ENCODE measurements around the gene NFKB1.

Gene NFKB1

GRCh38 chr4:102530986-102531385, 29.8 kb downstream of the NFKB1 start:
- no peak for DNase-seq (ENCODE audit: low read depth)

GRCh38 chr4:102531462-102531861, 30.3 kb downstream of the NFKB1 start:
- peak; percentile 47 for DNase-seq (ENCODE audit: low read depth)

GRCh38 chr4:102533348-102533747, 32.2 kb downstream of the NFKB1 start:
- DNase-seq (ENCODE audit: low read depth): no peak

- no peak for DNase-seq (ENCODE audit: low read depth)
Measured at GRCh38 chr4:102533904-102534303, 32.7 kb downstream of the NFKB1 start.

GRCh38 chr4:102534845-102535244, 33.7 kb downstream of the NFKB1 start:
- no peak for DNase-seq (ENCODE audit: low read depth)

GRCh38 chr4:102535398-102536082, 34.4 kb downstream of the NFKB1 start:
- DNase-seq (ENCODE audit: low read depth): peak; percentile 84

- DNase-seq (ENCODE audit: low read depth): no peak
Measured at GRCh38 chr4:102536768-102537167, 35.6 kb downstream of the NFKB1 start.

GRCh38 chr4:102537269-102537668, 36.1 kb downstream of the NFKB1 start:
- peak; percentile 77 for DNase-seq (ENCODE audit: low read depth)

- DNase-seq (ENCODE audit: low read depth): no peak
Measured at GRCh38 chr4:102541697-102542096, 40.5 kb downstream of the NFKB1 start.

- no peak for DNase-seq (ENCODE audit: low read depth)
Measured at GRCh38 chr4:102543030-102543928, 42.1 kb downstream of the NFKB1 start.

GRCh38 chr4:102546635-102547034, 45.5 kb downstream of the NFKB1 start:
- DNase-seq (ENCODE audit: low read depth): no peak

- DNase-seq (ENCODE audit: low read depth): no peak
Measured at GRCh38 chr4:102547973-102548372, 46.8 kb downstream of the NFKB1 start.

- no peak for DNase-seq (ENCODE audit: low read depth)
Measured at GRCh38 chr4:102551958-102552565, 50.9 kb downstream of the NFKB1 start.

- DNase-seq (ENCODE audit: low read depth): peak; percentile 64
Measured at GRCh38 chr4:102552781-102553180, 51.6 kb downstream of the NFKB1 start.

- DNase-seq (ENCODE audit: low read depth): peak; percentile 51
Measured at GRCh38 chr4:102553982-102554381, 52.8 kb downstream of the NFKB1 start.

GRCh38 chr4:102554482-102554881, 53.3 kb downstream of the NFKB1 start:
- peak; percentile 85 for DNase-seq (ENCODE audit: low read depth)

- DNase-seq (ENCODE audit: low read depth): no peak
Measured at GRCh38 chr4:102554992-102555391, 53.8 kb downstream of the NFKB1 start.

- DNase-seq (ENCODE audit: low read depth): no peak
Measured at GRCh38 chr4:102557636-102558035, 56.5 kb downstream of the NFKB1 start.

GRCh38 chr4:102560115-102560514, 59.0 kb downstream of the NFKB1 start:
- no peak for DNase-seq (ENCODE audit: low read depth)

- DNase-seq (ENCODE audit: low read depth): no peak
Measured at GRCh38 chr4:102560571-102561341, 59.6 kb downstream of the NFKB1 start.

GRCh38 chr4:102563000-102563399, 61.8 kb downstream of the NFKB1 start:
- DNase-seq (ENCODE audit: low read depth): peak; percentile 65
